ENCODE data around the gene CCDC78. TPM values are rescaled to one million over a fixed set of nuclear protein-coding genes. Genes with fewer than 3 reads are reported as not detected.

Gene CCDC78
- total and polyA plus RNA-seq, 2 of the 13 experiments (the other 11 are each of a cell fraction or from before 2014, with no cell fraction given), result 0.53 to 1.5 TPM

DNA sequence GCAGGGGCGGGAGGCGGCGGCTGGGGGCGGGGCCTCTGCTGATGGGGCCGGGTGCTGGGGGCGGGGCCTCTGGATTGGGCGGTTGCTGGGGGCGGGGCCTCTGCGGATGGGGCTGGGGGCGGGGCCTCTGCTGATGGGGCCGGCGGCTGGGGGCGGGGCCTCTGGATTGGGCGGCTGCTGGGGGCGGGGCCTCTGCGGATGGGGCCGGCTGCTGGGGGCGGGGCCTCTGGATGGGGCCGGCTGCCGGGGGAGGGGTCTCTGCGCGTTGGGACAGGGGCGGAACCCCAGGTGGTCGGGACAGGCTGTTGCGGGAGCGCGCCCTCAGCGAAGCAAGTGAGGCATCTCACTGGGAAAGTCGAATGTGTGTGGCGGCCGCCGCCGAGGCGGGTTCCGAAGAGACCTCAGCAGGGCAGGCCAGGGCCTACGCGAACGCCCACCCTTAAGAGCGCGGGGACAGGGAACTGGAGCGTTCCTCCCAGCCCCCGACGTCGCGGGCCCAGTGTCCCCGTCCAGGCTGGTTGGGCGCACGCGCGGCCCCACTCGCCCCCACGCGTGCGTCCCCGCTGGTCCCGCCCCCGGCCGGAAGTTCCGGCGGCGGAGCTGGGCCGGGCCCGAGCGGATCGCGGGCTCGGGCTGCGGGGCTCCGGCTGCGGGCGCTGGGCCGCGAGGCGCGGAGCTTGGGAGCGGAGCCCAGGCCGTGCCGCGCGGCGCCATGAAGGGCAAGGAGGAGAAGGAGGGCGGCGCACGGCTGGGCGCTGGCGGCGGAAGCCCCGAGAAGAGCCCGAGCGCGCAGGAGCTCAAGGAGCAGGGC is 46.2 kb downstream of the CCDC78 start, which contains the start of gene STUB1 (continued):
- TF ChIP-seq, protein P1, sequence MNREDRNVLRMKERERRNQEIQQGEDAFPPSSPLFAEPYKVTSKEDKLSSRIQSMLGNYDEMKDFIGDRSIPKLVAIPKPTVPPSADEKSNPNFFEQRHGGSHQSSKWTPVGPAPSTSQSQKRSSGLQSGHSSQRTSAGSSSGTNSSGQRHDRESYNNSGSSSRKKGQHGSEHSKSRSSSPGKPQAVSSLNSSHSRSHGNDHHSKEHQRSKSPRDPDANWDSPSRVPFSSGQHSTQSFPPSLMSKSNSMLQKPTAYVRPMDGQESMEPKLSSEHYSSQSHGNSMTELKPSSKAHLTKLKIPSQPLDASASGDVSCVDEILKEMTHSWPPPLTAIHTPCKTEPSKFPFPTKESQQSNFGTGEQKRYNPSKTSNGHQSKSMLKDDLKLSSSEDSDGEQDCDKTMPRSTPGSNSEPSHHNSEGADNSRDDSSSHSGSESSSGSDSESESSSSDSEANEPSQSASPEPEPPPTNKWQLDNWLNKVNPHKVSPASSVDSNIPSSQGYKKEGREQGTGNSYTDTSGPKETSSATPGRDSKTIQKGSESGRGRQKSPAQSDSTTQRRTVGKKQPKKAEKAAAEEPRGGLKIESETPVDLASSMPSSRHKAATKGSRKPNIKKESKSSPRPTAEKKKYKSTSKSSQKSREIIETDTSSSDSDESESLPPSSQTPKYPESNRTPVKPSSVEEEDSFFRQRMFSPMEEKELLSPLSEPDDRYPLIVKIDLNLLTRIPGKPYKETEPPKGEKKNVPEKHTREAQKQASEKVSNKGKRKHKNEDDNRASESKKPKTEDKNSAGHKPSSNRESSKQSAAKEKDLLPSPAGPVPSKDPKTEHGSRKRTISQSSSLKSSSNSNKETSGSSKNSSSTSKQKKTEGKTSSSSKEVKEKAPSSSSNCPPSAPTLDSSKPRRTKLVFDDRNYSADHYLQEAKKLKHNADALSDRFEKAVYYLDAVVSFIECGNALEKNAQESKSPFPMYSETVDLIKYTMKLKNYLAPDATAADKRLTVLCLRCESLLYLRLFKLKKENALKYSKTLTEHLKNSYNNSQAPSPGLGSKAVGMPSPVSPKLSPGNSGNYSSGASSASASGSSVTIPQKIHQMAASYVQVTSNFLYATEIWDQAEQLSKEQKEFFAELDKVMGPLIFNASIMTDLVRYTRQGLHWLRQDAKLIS (CRISPR knock-in tag; IDR thresholded peaks at IDR 0.05), result no peak
- TF ChIP-seq EEA1 (CRISPR knock-in tag; IDR thresholded peaks at IDR 0.05; ENCODE audit: borderline replicate concordance), result peak; percentile 55; the same call in 1 of the 2 replicates
- TF ChIP-seq ATF7-NPFF (CRISPR knock-in tag; IDR thresholded peaks at IDR 0.05; ENCODE audit: low read depth), result no peak; the same call in 1 of the 2 replicates
- TF ChIP-seq ZNF136 (CRISPR knock-in tag; IDR thresholded peaks at IDR 0.05; ENCODE audit: low read depth), result no peak
- TF ChIP-seq ZNF891 (CRISPR knock-in tag; IDR thresholded peaks at IDR 0.05), result no peak
- no peak for TF ChIP-seq U2AF1 (optimal IDR thresholded peaks at IDR 0.05; ENCODE audit: low read depth, low read length)
- TF ChIP-seq RBM39 (IDR thresholded peaks at IDR 0.05; ENCODE audit: low read depth, low read length, poor library complexity, severe bottlenecking), result peak; percentile 14
- TF ChIP-seq HOXA5 (CRISPR knock-in tag; IDR thresholded peaks at IDR 0.05), result peak; percentile 47; the same call in 1 of the 2 replicates
- TF ChIP-seq, protein P2, sequence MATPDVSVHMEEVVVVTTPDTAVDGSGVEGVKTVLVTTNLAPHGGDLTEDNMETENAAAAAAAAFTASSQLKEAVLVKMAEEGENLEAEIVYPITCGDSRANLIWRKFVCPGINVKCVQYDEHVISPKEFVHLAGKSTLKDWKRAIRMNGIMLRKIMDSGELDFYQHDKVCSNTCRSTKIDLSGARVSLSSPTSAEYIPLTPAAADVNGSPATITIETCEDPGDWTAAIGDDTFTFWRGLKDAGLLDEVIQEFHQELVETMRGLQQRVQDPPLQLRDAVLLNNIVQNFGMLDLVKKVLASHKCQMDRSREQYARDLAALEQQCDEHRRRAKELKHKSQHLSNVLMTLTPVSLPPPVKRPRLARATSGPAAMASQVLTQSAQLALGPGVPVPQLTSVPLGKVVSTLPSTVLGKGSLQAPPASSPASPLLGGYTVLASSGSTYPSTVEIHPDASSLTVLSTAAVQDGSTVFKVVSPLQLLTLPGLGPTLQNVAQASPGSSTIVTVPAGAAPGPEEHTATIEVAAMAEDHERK (CRISPR knock-in tag; IDR thresholded peaks at IDR 0.05; ENCODE audit: low read depth), result no peak
- TF ChIP-seq ZNF772 (CRISPR knock-in tag; IDR thresholded peaks at IDR 0.05), result no peak; the same call in 1 of the 2 replicates
- TF ChIP-seq ATF1 (CRISPR knock-in tag; IDR thresholded peaks at IDR 0.05), result no peak
- 0 out of 2 replicates have a peak, but pooled peaks have one; percentile 53 for TF ChIP-seq TMF1 (CRISPR knock-in tag; IDR thresholded peaks at IDR 0.05; ENCODE audit: low read depth)
- TF ChIP-seq PLRG1 (conservative IDR thresholded peaks at IDR 0.05), result no peak
- peak; percentile 70; the same call in 1 of the 2 replicates for TF ChIP-seq DNMT1 (CRISPR knock-in tag; IDR thresholded peaks at IDR 0.05)
- no peak for TF ChIP-seq ZNF619 (CRISPR knock-in tag; IDR thresholded peaks at IDR 0.05)
- TF ChIP-seq, protein P3, sequence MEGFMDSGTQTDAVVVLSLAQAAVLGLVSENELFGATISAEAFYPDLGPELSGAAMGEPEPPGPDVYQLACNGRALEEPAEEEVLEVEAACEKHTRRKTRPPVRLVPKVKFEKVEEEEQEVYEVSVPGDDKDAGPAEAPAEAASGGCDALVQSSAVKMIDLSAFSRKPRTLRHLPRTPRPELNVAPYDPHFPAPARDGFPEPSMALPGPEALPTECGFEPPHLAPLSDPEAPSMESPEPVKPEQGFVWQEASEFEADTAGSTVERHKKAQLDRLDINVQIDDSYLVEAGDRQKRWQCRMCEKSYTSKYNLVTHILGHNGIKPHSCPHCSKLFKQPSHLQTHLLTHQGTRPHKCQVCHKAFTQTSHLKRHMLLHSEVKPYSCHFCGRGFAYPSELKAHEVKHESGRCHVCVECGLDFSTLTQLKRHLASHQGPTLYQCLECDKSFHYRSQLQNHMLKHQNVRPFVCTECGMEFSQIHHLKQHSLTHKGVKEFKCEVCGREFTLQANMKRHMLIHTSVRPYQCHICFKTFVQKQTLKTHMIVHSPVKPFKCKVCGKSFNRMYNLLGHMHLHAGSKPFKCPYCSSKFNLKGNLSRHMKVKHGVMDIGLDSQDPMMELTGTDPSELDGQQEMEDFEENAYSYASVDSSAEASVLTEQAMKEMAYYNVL (CRISPR knock-in tag; IDR thresholded peaks at IDR 0.05; ENCODE audit: borderline replicate concordance), result no peak
- TF ChIP-seq, protein P4, sequence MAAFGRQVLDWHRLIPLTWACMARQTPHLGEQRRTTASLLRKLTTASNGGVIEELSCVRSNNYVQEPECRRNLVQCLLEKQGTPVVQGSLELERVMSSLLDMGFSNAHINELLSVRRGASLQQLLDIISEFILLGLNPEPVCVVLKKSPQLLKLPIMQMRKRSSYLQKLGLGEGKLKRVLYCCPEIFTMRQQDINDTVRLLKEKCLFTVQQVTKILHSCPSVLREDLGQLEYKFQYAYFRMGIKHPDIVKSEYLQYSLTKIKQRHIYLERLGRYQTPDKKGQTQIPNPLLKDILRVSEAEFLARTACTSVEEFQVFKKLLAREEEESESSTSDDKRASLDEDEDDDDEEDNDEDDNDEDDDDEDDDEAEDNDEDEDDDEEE (CRISPR knock-in tag; IDR thresholded peaks at IDR 0.05), result no peak
- no peak for TF ChIP-seq CREB1 (IDR thresholded peaks at IDR 0.05)
- TF ChIP-seq CREB1 (CRISPR knock-in tag; IDR thresholded peaks at IDR 0.05), result no peak
- TF ChIP-seq NR2F2 (IDR thresholded peaks at IDR 0.05; ENCODE audit: borderline replicate concordance, low read depth), result no peak
- no peak for TF ChIP-seq NBN (conservative IDR thresholded peaks at IDR 0.05)
- TF ChIP-seq, protein P5, sequence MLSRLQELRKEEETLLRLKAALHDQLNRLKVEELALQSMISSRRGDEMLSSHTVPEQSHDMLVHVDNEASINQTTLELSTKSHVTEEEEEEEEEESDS (CRISPR knock-in tag; IDR thresholded peaks at IDR 0.05; ENCODE audit: borderline replicate concordance), result no peak
